Mesenchymal stem cell (in vitro differentiated cells and primary cell): ENCODE data around the gene CALHM2.

Experiments
- DNase-seq: peaks from one replicate; pipeline ENCODE4 v3.0.0-alpha.2; 2013
- H2AFZ ChIP-seq: one replicate; pipeline ENCODE4 v1.6.1; 2013; ENCODE audit warnings: low read depth, mild to moderate bottlenecking, control low read depth, inconsistent platforms, low read length, moderate library complexity
- H2AK5ac ChIP-seq: 2 replicates; pipeline ENCODE4 v1.6.1; 2013; ENCODE audit warnings: low read length, moderate library complexity, mild to moderate bottlenecking, inconsistent platforms; ENCODE audit not compliant: severe bottlenecking
- H2BK120ac ChIP-seq: one replicate; pipeline ENCODE4 v1.6.1; 2013; ENCODE audit warnings: low read depth, mild to moderate bottlenecking, inconsistent platforms, low read length, moderate library complexity
- H2BK12ac ChIP-seq, 2 experiments: one replicate each; pipeline ENCODE4 v1.6.1; 2013; ENCODE audit warnings: inconsistent platforms in 2 of 2, low read length in 2 of 2, mild to moderate bottlenecking in 2 of 2, moderate library complexity in 2 of 2, control low read depth in 1 of 2
- H2BK15ac ChIP-seq: one replicate; pipeline ENCODE4 v1.6.1; 2013; ENCODE audit warnings: mild to moderate bottlenecking, low read depth, inconsistent platforms; ENCODE audit not compliant: poor library complexity, severe bottlenecking
- H2BK5ac ChIP-seq: 2 replicates; pipeline ENCODE4 v1.6.1; 2013; ENCODE audit warnings: low read depth, mild to moderate bottlenecking, low read length, control low read depth, inconsistent platforms; ENCODE audit not compliant: poor library complexity, severe bottlenecking
- H3K14ac ChIP-seq, 2 experiments: one replicate each; pipeline ENCODE4 v1.6.1; 2013; ENCODE audit warnings: inconsistent platforms in 2 of 2, low read length in 2 of 2, control low read depth in 1 of 2, mild to moderate bottlenecking in 1 of 2, moderate library complexity in 1 of 2
- H3K18ac ChIP-seq, 2 experiments: one replicate each; pipeline ENCODE4 v1.6.1; 2013; ENCODE audit warnings: inconsistent platforms in 2 of 2, low read length in 2 of 2, control low read depth in 1 of 2, low read depth in 1 of 2, mild to moderate bottlenecking in 1 of 2
- H3K23ac ChIP-seq, 2 experiments: one replicate each; pipeline ENCODE4 v1.6.1; 2013; ENCODE audit warnings: inconsistent platforms in 2 of 2, low read length in 2 of 2, mild to moderate bottlenecking in 2 of 2, moderate library complexity in 2 of 2, control low read depth in 1 of 2
- H3K27ac ChIP-seq: 2 replicates; pipeline ENCODE4 v1.5.1; 2013; ENCODE audit warnings: mild to moderate bottlenecking, moderate library complexity, low read length, control low read depth, inconsistent platforms; ENCODE audit not compliant: poor library complexity, severe bottlenecking
- H3K27me3 ChIP-seq, 2 experiments: 2 replicates each; pipeline versions ENCODE4 v1.6.1 to v1.7.0; 2013; ENCODE audit warnings: low read length in 2 of 2, mild to moderate bottlenecking in 2 of 2, moderate library complexity in 2 of 2, control low read depth in 1 of 2, inconsistent platforms in 1 of 2; ENCODE audit not compliant: control insufficient read depth in 1 of 2, insufficient read depth in 1 of 2
- H3K36me3 ChIP-seq, 2 experiments: 2 replicates each; pipeline versions ENCODE4 v1.6.1 to v1.7.0; 2013; ENCODE audit warnings: low read length in 2 of 2, control low read depth in 1 of 2, inconsistent platforms in 1 of 2, low read depth in 1 of 2, mild to moderate bottlenecking in 1 of 2; ENCODE audit not compliant: insufficient read depth in 2 of 2, control insufficient read depth in 1 of 2
- H3K4ac ChIP-seq, 2 experiments: one replicate each; pipeline ENCODE4 v1.6.1; 2013; ENCODE audit warnings: inconsistent platforms in 2 of 2, low read length in 2 of 2, mild to moderate bottlenecking in 2 of 2, moderate library complexity in 2 of 2, control low read depth in 1 of 2, low read depth in 1 of 2
- H3K4me1 ChIP-seq: 2 replicates; pipeline ENCODE4 v1.6.1; 2013; ENCODE audit warnings: low read depth, low read length, control low read depth; ENCODE audit not compliant: control insufficient read depth, insufficient read depth
- H3K4me2 ChIP-seq: 2 replicates; pipeline ENCODE4 v1.6.1; 2013; ENCODE audit warnings: low read length, mild to moderate bottlenecking, inconsistent platforms; ENCODE audit not compliant: poor library complexity, severe bottlenecking
- H3K4me3 ChIP-seq, 2 experiments: 2 replicates each; pipeline versions ENCODE4 v1.5.1 to v1.7.0; 2013; ENCODE audit warnings: low read length in 2 of 2, mild to moderate bottlenecking in 2 of 2, control low read depth in 1 of 2, low read depth in 1 of 2; ENCODE audit not compliant: insufficient read depth in 1 of 2
- H3K79me1 ChIP-seq: replicated peaks from 2 replicates; pipeline ENCODE4 v1.6.1; 2013; ENCODE audit warnings: mild to moderate bottlenecking, control low read depth, low read length, inconsistent platforms; ENCODE audit not compliant: poor library complexity, severe bottlenecking
- H3K9ac ChIP-seq: 2 replicates; pipeline ENCODE4 v1.7.0; 2013; ENCODE audit warnings: mild to moderate bottlenecking, low read length, moderate library complexity
- H3K9me3 ChIP-seq: 2 replicates; pipeline ENCODE4 v1.7.0; 2013; ENCODE audit warnings: mild to moderate bottlenecking, low read length; ENCODE audit not compliant: control insufficient read depth
- H4K8ac ChIP-seq: one replicate; pipeline ENCODE4 v1.6.1; 2013; ENCODE audit warnings: inconsistent platforms, mild to moderate bottlenecking, low read length, moderate library complexity
- H4K91ac ChIP-seq: one replicate; pipeline ENCODE4 v1.6.1; 2013; ENCODE audit warnings: mild to moderate bottlenecking, low read length, inconsistent platforms
- WGBS: methylation state at CpG from one replicate; pipeline ENCODE4 v1.1.7; 2013; ENCODE audit warnings: mixed read lengths; 5-methylcytosine and 5-hydroxymethylcytosine counted together

The CALHM2 gene

DNA sequence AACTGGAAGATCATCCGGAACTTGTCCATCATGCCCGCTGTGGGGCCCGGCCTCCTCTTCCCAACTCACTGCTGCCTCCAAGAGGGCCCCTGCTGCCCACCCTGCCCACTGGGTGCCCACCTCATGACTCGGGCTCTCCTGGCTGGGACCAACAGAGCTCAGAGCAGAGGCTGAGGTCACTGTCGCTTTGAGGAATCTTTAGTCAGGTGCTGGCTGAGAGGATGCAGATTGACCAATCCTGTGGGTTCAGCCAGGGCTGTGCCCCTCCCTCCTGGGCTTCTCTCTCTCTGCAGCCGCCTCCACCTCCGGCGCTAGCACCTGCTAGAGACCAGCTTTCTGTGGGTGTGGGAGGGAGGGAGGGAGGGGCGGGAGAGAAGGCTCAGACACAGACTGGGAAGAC is 6.5 kb upstream of the CALHM2 start, which contains the start of gene CALHM1:
Gene CALHM1, minus strand, starts transcription at position 181 of the 400 bp plus-strand sequence. Its CDS starts 149 bp downstream, at position 32.
- H3K23ac ChIP-seq: no peak within 1 kb of the TSS
- H2BK5ac ChIP-seq: no peak within 1 kb of the TSS
- 64% methylated on average over 8 of the region's 9 CpGs for WGBS
- H2BK12ac ChIP-seq: no peak within 1 kb of the TSS
- no peak within 1 kb of the TSS for H2BK120ac ChIP-seq
- H3K18ac ChIP-seq: no peak within 1 kb of the TSS
- no peak within 1 kb of the TSS for H3K4ac ChIP-seq
- no peak within 1 kb of the TSS for H3K4me3 ChIP-seq
- peak within 1 kb of the TSS; percentile 40 for H4K91ac ChIP-seq
- no peak within 1 kb of the TSS for H4K8ac ChIP-seq
- H3K14ac ChIP-seq: peak within 1 kb of the TSS in 1 of 2 experiments; percentile 31
- H2AK5ac ChIP-seq: no peak within 1 kb of the TSS
- H3K4me2 ChIP-seq: no peak within 1 kb of the TSS
- peaks cover 0 to 14% of the 10 kb centered on the region in 2 experiments for H3K27me3 ChIP-seq
- H3K79me1 ChIP-seq: no peaks in the 10 kb centered on the region
- no peaks in the 10 kb centered on the region for H3K9me3 ChIP-seq
- DNase-seq: no peak
- no peak within 1 kb of the TSS for H3K27ac ChIP-seq
- H2BK15ac ChIP-seq: no peak within 1 kb of the TSS
- H3K4me1 ChIP-seq: peaks cover 2% of the 10 kb centered on the region
- H3K9ac ChIP-seq: no peak within 1 kb of the TSS
- H2AFZ ChIP-seq: no peak within 1 kb of the TSS
- H3K36me3 ChIP-seq: no peaks in the 10 kb centered on the region

DNA sequence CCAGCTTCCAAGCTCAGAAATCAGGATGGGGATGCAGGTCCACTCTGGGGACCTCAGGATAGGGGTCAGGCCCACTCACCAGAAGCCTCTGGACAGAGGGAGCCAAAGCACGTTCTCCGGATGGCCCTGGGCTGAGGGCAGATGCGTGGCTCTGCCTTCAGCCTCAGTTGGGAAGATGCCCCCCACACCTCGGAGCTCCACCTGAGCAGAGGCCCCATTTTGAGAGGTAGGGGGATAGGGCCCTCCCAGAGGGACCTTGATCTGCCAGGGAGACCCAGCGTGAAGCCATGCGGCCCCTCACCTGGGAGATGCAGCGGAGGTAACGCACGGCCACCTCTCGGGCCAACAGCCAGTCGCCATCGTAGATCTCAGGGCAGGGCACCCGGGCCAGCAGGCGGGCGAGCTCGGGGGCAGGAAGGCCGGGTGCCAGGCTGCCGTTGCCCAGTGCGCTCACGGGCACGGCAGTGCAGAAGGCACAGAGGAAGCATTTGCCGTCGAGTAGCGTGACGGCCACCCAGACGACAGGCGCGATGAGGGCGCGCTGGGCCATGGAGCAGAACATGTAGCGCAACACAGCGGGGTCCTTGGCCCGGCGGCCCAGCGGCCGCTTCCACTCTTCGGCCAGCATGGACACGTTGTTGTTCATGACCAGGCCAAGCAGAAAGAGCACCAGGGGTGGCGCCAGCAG is 5.9 kb upstream of the CALHM2 start:
- no peak overlapping the region for H3K9ac ChIP-seq
- no peak overlapping the region for H2BK15ac ChIP-seq
- no peak for DNase-seq
- 94% methylated on average over 39 of the region's 39 CpGs for WGBS
- H2AK5ac ChIP-seq: no peak overlapping the region
- H3K27ac ChIP-seq: no peak overlapping the region
- peaks cover 0 to 14% of the 10 kb centered on the region in 2 experiments for H3K27me3 ChIP-seq
- H3K18ac ChIP-seq: no peak overlapping the region
- H3K79me1 ChIP-seq: no peaks in the 10 kb centered on the region
- no peaks in the 10 kb centered on the region for H3K36me3 ChIP-seq
- peaks cover 2% of the 10 kb centered on the region for H3K4me1 ChIP-seq
- H4K8ac ChIP-seq: no peak overlapping the region
- H3K4me3 ChIP-seq: no peak overlapping the region
- peak overlapping the region in 1 of 2 experiments; percentile 31 for H3K14ac ChIP-seq
- peak overlapping the region; percentile 9 for H4K91ac ChIP-seq
- no peak overlapping the region for H3K4me2 ChIP-seq
- no peak overlapping the region for H3K23ac ChIP-seq
- H2AFZ ChIP-seq: no peak overlapping the region
- H2BK5ac ChIP-seq: no peak overlapping the region
- H2BK12ac ChIP-seq: no peak overlapping the region
- no peak overlapping the region for H2BK120ac ChIP-seq
- H3K9me3 ChIP-seq: no peaks in the 10 kb centered on the region
- no peak overlapping the region for H3K4ac ChIP-seq

- Histone ChIP-seq H3K9me3 (no peaks in the 10 kb centered on the region), H2BK120ac (no peak overlapping the region), H3K27ac (no peak overlapping the region), H3K36me3 (no peaks in the 10 kb centered on the region), H3K27me3 (peaks cover 0 to 14% of the 10 kb centered on the region in 2 experiments), H3K4me2 (no peak overlapping the region), H2BK12ac (no peak overlapping the region), H3K18ac (no peak overlapping the region), H2AK5ac (no peak overlapping the region), H3K4me3 (no peak overlapping the region), H2AFZ (no peak overlapping the region), H4K8ac (no peak overlapping the region), H2BK5ac (no peak overlapping the region), H3K4me1 (peaks cover 3% of the 10 kb centered on the region), H2BK15ac (no peak overlapping the region), H3K4ac (no peak overlapping the region), H3K14ac (no peak overlapping the region), H3K23ac (no peak overlapping the region), H3K9ac (no peak overlapping the region), H3K79me1 (no peaks in the 10 kb centered on the region), H4K91ac (no peak overlapping the region)
- DNase-seq: no peak
- WGBS: 76% methylated on average over 7 of the region's 8 CpGs
These were observed 5.1 kb upstream of the CALHM2 start for GRCh38 chr10:103457176-103457712.

DNA sequence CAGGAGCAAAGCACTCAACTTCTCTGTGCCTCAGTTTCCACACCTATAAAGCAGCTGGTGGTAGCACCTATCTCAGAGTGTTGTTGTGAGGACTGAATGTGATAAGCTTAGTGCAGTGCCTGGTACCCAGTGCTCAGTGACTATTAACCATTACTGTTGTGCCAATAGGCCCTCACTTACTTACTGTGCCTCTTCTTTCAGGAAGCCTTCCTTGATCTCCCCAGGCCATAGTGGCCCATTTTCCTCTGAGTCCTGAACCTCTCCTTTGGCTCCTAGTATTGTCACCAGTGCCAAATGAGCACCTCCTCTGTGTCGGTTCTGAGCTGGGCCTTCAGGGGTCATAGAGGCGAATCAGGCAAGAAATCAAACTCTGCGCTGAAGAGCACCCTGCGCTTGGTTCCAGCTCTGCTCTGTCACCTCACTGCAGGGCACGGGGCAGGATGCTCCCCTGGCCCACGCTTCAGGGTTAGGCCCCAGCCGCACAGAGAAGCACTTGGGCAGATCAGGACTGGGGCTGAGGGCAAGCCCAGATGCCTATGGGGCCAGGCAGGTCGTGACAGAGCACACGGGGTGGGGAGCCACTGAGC is 4.0 kb upstream of the CALHM2 start:
- H2BK12ac ChIP-seq: no peak overlapping the region
- no peak overlapping the region for H3K14ac ChIP-seq
- H3K4ac ChIP-seq: no peak overlapping the region
- H2BK120ac ChIP-seq: no peak overlapping the region
- no peak overlapping the region for H3K23ac ChIP-seq
- H3K36me3 ChIP-seq: no peaks in the 10 kb centered on the region
- H3K79me1 ChIP-seq: no peaks in the 10 kb centered on the region
- H3K4me3 ChIP-seq: no peak overlapping the region
- peaks cover 9% of the 10 kb centered on the region for H3K4me1 ChIP-seq
- no peak for DNase-seq
- H3K4me2 ChIP-seq: no peak overlapping the region
- H3K18ac ChIP-seq: no peak overlapping the region
- H3K27ac ChIP-seq: no peak overlapping the region
- H3K9me3 ChIP-seq: no peaks in the 10 kb centered on the region
- H2BK15ac ChIP-seq: no peak overlapping the region
- H2AFZ ChIP-seq: no peak overlapping the region
- no peak overlapping the region for H4K8ac ChIP-seq
- no peak overlapping the region for H2AK5ac ChIP-seq
- 94% methylated on average over 9 of the region's 9 CpGs for WGBS
- H2BK5ac ChIP-seq: no peak overlapping the region
- H3K27me3 ChIP-seq: peaks cover 0 to 14% of the 10 kb centered on the region in 2 experiments
- H4K91ac ChIP-seq: no peak overlapping the region
- no peak overlapping the region for H3K9ac ChIP-seq
